OCI-LY3 (cell line): ENCODE results near the gene INPP5A.

Source experiments
- H2AFZ ChIP-seq: fragments of 200-600, 300-600 bp; shearing (Covaris generic); 2 replicates; pipeline ENCODE4 v1.6.0; 2014; ENCODE audit warnings: antibody characterized with exemption, low read depth, low read length
- H3K27ac ChIP-seq: fragments of 200-600, 300-600 bp; sonication (generic); 2 replicates; pipeline ENCODE4 v1.5.1; 2014; ENCODE audit warnings: mild to moderate bottlenecking, low read length, moderate library complexity, mixed read lengths
- H3K27me3 ChIP-seq: fragments of 200-600, 300-600 bp; sonication (generic); 2 replicates; pipeline ENCODE4 v1.6.1; 2014; ENCODE audit warnings: low read depth, low read length, mixed read lengths
- H3K36me3 ChIP-seq: fragments of 200-600, 300-600 bp; sonication (generic); replicated peaks from 2 replicates; pipeline ENCODE3; 2014; ENCODE audit warnings: low read depth, low read length, mixed read lengths
- H3K4me1 ChIP-seq: fragments of 300-600, 200-600 bp; sonication (generic); 2 replicates; pipeline ENCODE4 v1.6.1; 2014; ENCODE audit warnings: low read length, mixed read lengths
- H3K4me2 ChIP-seq: fragments of 200-600, 300-600 bp; sonication (generic); 2 replicates; pipeline ENCODE4 v1.6.1; 2014; ENCODE audit warnings: low read length, mixed read lengths
- H3K4me3 ChIP-seq: fragments of 300-600, 200-600 bp; sonication (generic); 2 replicates; pipeline ENCODE4 v1.5.1; 2014; ENCODE audit warnings: antibody characterized with exemption, mild to moderate bottlenecking, low read length, moderate library complexity
- H3K79me2 ChIP-seq: fragments of 300-600, 200-600 bp; shearing (Covaris generic); 2 replicates; pipeline ENCODE4 v1.6.1; 2014; ENCODE audit warnings: mild to moderate bottlenecking, low read length, mixed read lengths
- H3K9ac ChIP-seq: fragments of 300-600, 200-600 bp; shearing (Covaris generic); 2 replicates; pipeline ENCODE4 v1.6.0; 2014; ENCODE audit warnings: mild to moderate bottlenecking, low read length, moderate library complexity
- H3K9me3 ChIP-seq: fragments of 200-600, 300-600 bp; shearing (Covaris generic); 2 replicates; pipeline ENCODE4 v1.6.1; 2014; ENCODE audit warnings: low read length, mixed read lengths; ENCODE audit not compliant: insufficient read depth
- H4K20me1 ChIP-seq: fragments of 200-600, 300-600 bp; sonication (generic); 2 replicates; pipeline ENCODE4 v1.6.1; 2016; ENCODE audit warnings: low read length, mixed read lengths; ENCODE audit not compliant: insufficient read depth
- CTCF ChIP-seq: fragments of 200-600, 300-600 bp; sonication (generic); IDR thresholded peaks from 2 replicates; pipeline ENCODE4 v1.5.1; 2014; ENCODE audit warnings: antibody characterized with exemption, low read length, low read depth
- EZH2phosphoT487 ChIP-seq: fragments of 200-600 bp; shearing (Covaris generic); IDR thresholded peaks from 2 replicates; pipeline ENCODE4 v1.6.1; 2018; ENCODE audit warnings: antibody characterized with exemption, mixed run types, low read depth

Gene INPP5A

GRCh38 chr10:132648072-132648850, 110.7 kb downstream of the INPP5A start:
- Histone ChIP-seq H3K4me1 (no peaks in the 10 kb centered on the region), H4K20me1 (no peaks in the 10 kb centered on the region), H3K4me2 (no peak overlapping the region), H3K9ac (no peak overlapping the region), H3K27me3 (no peaks in the 10 kb centered on the region), H3K9me3 (no peaks in the 10 kb centered on the region), H2AFZ (no peak overlapping the region), H3K4me3 (no peak overlapping the region), H3K36me3 (no peaks in the 10 kb centered on the region), H3K27ac (no peak overlapping the region), H3K79me2 (no peaks in the 10 kb centered on the region)
- no peak for TF ChIP-seq CTCF
- TF ChIP-seq EZH2phosphoT487 = no peak

GRCh38 chr10:132648851-132649528, 111.4 kb downstream of the INPP5A start:
- Histone ChIP-seq H4K20me1 (no peaks in the 10 kb centered on the region), H3K27me3 (no peaks in the 10 kb centered on the region), H3K79me2 (no peaks in the 10 kb centered on the region), H3K27ac (no peak overlapping the region), H2AFZ (no peak overlapping the region), H3K9ac (no peak overlapping the region), H3K4me2 (no peak overlapping the region), H3K9me3 (no peaks in the 10 kb centered on the region), H3K36me3 (no peaks in the 10 kb centered on the region), H3K4me3 (no peak overlapping the region), H3K4me1 (no peaks in the 10 kb centered on the region)
- TF ChIP-seq CTCF (no peak), EZH2phosphoT487 (no peak)

- H4K20me1 ChIP-seq = no peaks in the 10 kb centered on the region
- no peaks in the 10 kb centered on the region for H3K9me3 ChIP-seq
- TF ChIP-seq CTCF (no peak), EZH2phosphoT487 (no peak)
- no peak overlapping the region for H3K9ac ChIP-seq
- H2AFZ ChIP-seq = no peak overlapping the region
- no peak overlapping the region for H3K27ac ChIP-seq
- no peak overlapping the region for H3K4me3 ChIP-seq
- H3K27me3 ChIP-seq = no peaks in the 10 kb centered on the region
- no peaks in the 10 kb centered on the region for H3K79me2 ChIP-seq
- no peak overlapping the region for H3K4me2 ChIP-seq
- H3K36me3 ChIP-seq = no peaks in the 10 kb centered on the region
- H3K4me1 ChIP-seq = no peaks in the 10 kb centered on the region
Observed at GRCh38 chr10:132649651-132650360, 112.2 kb downstream of the INPP5A start.

GRCh38 chr10:132650611-132651250, 113.1 kb downstream of the INPP5A start:
- no peak overlapping the region for H3K9ac ChIP-seq
- no peak overlapping the region for H3K4me2 ChIP-seq
- no peaks in the 10 kb centered on the region for H3K9me3 ChIP-seq
- no peaks in the 10 kb centered on the region for H3K36me3 ChIP-seq
- H2AFZ ChIP-seq = no peak overlapping the region
- H3K4me1 ChIP-seq = no peaks in the 10 kb centered on the region
- H3K4me3 ChIP-seq = no peak overlapping the region
- TF ChIP-seq CTCF = no peak
- no peak for TF ChIP-seq EZH2phosphoT487
- no peaks in the 10 kb centered on the region for H4K20me1 ChIP-seq
- no peaks in the 10 kb centered on the region for H3K27me3 ChIP-seq
- no peak overlapping the region for H3K27ac ChIP-seq
- H3K79me2 ChIP-seq = no peaks in the 10 kb centered on the region
